A549 treated with CpdA at 1 μM for 4 hours (cell line): ENCODE data around the gene TRHDE. TPM values are rescaled to one million over a fixed set of nuclear protein-coding genes. Genes with fewer than 3 reads are reported as not detected.

Experiments used
- total RNA-seq: library from RNA; stranded (reverse); fragments of 200-300 nt; extraction: Qiagen RNA extraction; gene quantifications from 5 replicates; pipeline ENCODE4 v1.2.3, GENCODE V29; 2022; ENCODE audit warnings: low read depth

Gene TRHDE
- total RNA-seq = 0.03 to 0.19 TPM (median 0.09 TPM) in 5 replicates

DNA sequence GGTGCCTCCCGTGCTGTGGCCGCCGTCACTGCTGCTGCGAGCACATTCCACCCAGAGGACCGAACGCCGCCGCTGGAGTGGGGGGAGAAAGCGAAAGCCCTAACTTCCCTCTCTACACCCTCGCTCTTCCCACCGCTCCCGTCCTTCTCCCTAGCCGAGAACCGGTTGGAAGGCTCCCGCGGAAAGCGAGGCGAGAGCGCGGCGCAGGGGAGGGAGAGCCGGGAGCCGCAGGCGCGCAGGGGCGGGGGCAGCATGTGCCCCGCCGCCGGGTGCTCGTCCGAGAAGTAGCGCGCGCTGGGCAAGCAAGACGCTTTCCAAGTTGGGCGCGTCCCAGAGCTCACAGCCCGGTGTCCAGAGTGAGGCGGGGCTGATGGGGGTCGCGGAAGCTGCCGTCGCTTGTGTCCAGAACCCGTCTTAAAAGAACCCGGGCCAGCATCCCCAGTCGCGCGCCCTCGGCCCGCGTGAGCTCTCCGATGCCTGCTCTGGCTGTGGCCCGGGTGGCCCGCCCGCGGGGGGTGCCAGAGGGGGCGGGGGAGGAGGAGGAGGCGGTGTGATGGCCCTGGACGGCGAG lies at the start of gene TRHDE:
Gene TRHDE, plus strand, starts transcription at position 280 of the 571 bp plus-strand sequence. Its CDS starts 274 bp downstream, at position 554.

